HL-60 (cell line): Measurements from ENCODE around the gene FBXO8.

Source experiments
- DNase-seq, 2 experiments: peaks; one replicate each; pipeline ENCODE4 v3.0.0-alpha.2; 2010 to 2020; ENCODE audit warnings: low read depth in 1 of 2, low spot score in 1 of 2
- H3K27ac ChIP-seq: fragments of 250-450 bp; sonication (Bioruptor Pico); replicated peaks from 2 replicates; pipeline ENCODE4 v1.5.1; 2020; ENCODE audit warnings: mild to moderate bottlenecking, moderate library complexity
- H3K27me3 ChIP-seq: fragments of 250-450 bp; sonication (Bioruptor Pico); 2 replicates; pipeline ENCODE4 v1.5.1; 2021; ENCODE audit warnings: mild to moderate bottlenecking, moderate library complexity; ENCODE audit not compliant: insufficient read depth, poor library complexity, severe bottlenecking
- H3K4me3 ChIP-seq: replicated peaks from 2 replicates; pipeline ENCODE4 v1.5.1; 2011; ENCODE audit warnings: mild to moderate bottlenecking, control low read depth, low read length; ENCODE audit not compliant: insufficient read depth
- CTCF ChIP-seq: IDR thresholded peaks from one replicate; pipeline ENCODE4 v1.5.1; 2011; ENCODE audit warnings: low read length, control low read depth, inconsistent platforms; ENCODE audit not compliant: insufficient read depth
- GABPA ChIP-seq: IDR thresholded peaks from 2 replicates; pipeline ENCODE4 v1.6.1; 2012; ENCODE audit warnings: low read depth
- POLR2AphosphoS5 ChIP-seq: IDR thresholded peaks from 2 replicates; pipeline ENCODE4 v1.6.1; 2012; ENCODE audit warnings: low read depth
- REST ChIP-seq: IDR thresholded peaks from 2 replicates; pipeline ENCODE4 v1.6.1; 2012; ENCODE audit warnings: low read depth; ENCODE audit not compliant: insufficient replicate concordance
- SPI1 ChIP-seq: IDR thresholded peaks from 2 replicates; pipeline ENCODE4 v1.6.1; 2012; ENCODE audit warnings: low read depth, mild to moderate bottlenecking, borderline replicate concordance

FBXO8 gene

GRCh38 chr4:174198828-174199227, 84.6 kb downstream of the FBXO8 start:
- DNase-seq = no peak
- Histone ChIP-seq H3K27me3 (peaks cover 3% of the 10 kb centered on the region), H3K4me3 (no peak overlapping the region), H3K27ac (no peak overlapping the region)
- no peak for TF ChIP-seq POLR2AphosphoS5
- TF ChIP-seq CTCF = no peak
- no peak for TF ChIP-seq REST
- no peak for TF ChIP-seq GABPA
- no peak for TF ChIP-seq SPI1

- Histone ChIP-seq H3K4me3 (no peak overlapping the region), H3K27me3 (peaks cover 5% of the 10 kb centered on the region), H3K27ac (no peak overlapping the region)
- DNase-seq = no peak
- no peak for TF ChIP-seq POLR2AphosphoS5
- no peak for TF ChIP-seq GABPA
Measured at GRCh38 chr4:174198396-174198795, 85.1 kb downstream of the FBXO8 start.

- DNase-seq = no peak
- Histone ChIP-seq H3K27me3 (peaks cover 5% of the 10 kb centered on the region), H3K4me3 (no peak overlapping the region), H3K27ac (no peak overlapping the region)
- TF ChIP-seq POLR2AphosphoS5 = no peak
- TF ChIP-seq GABPA = no peak
- TF ChIP-seq SPI1 = no peak
- no peak for TF ChIP-seq REST
- TF ChIP-seq CTCF = no peak
Measured at GRCh38 chr4:174193438-174194374, 89.8 kb downstream of the FBXO8 start.

- Histone ChIP-seq H3K4me3 (no peak overlapping the region), H3K27me3 (peaks cover 5% of the 10 kb centered on the region), H3K27ac (no peak overlapping the region)
- no peak for DNase-seq
- TF ChIP-seq SPI1 = no peak
- TF ChIP-seq REST = no peak
- TF ChIP-seq CTCF = no peak
- TF ChIP-seq POLR2AphosphoS5 = no peak
- no peak for TF ChIP-seq GABPA
Measured at GRCh38 chr4:174192943-174193342, 90.5 kb downstream of the FBXO8 start.
